Measurements from ENCODE around the gene DBNDD2.

Gene DBNDD2

GRCh38 chr20:45426320-45427016, 18.4 kb downstream of the DBNDD2 start:
- no peak for DNase-seq (ENCODE audit: low read depth)
- TF ChIP-seq CTCF (IDR thresholded peaks at IDR 0.05; ENCODE audit: low read depth, low read length, missing control alignments), result no peak
- no peak overlapping the region for H3K4me3 ChIP-seq (ENCODE audit: low read depth, low read length)

GRCh38 chr20:45427236-45428149, 19.4 kb downstream of the DBNDD2 start:
- no peak for TF ChIP-seq CTCF (IDR thresholded peaks at IDR 0.05; ENCODE audit: low read depth, low read length, missing control alignments)
- no peak overlapping the region for H3K4me3 ChIP-seq (ENCODE audit: low read depth, low read length)
- no peak for DNase-seq (ENCODE audit: low read depth)

- no peak overlapping the region for H3K4me3 ChIP-seq (ENCODE audit: low read depth, low read length)
- no peak for TF ChIP-seq CTCF (IDR thresholded peaks at IDR 0.05; ENCODE audit: low read depth, low read length, missing control alignments)
- DNase-seq (ENCODE audit: low read depth), result no peak
Measured at GRCh38 chr20:45429618-45430017, 21.5 kb downstream of the DBNDD2 start.

- DNase-seq (ENCODE audit: low read depth), result peak; percentile 74
- H3K4me3 ChIP-seq (ENCODE audit: low read depth, low read length), result no peak overlapping the region
- no peak for TF ChIP-seq CTCF (IDR thresholded peaks at IDR 0.05; ENCODE audit: low read depth, low read length, missing control alignments)
Measured at GRCh38 chr20:45432294-45432693, 24.2 kb downstream of the DBNDD2 start.

GRCh38 chr20:45433316-45433715, 25.2 kb downstream of the DBNDD2 start:
- no peak for DNase-seq (ENCODE audit: low read depth)
- TF ChIP-seq CTCF (IDR thresholded peaks at IDR 0.05; ENCODE audit: low read depth, low read length, missing control alignments), result no peak
- H3K4me3 ChIP-seq (ENCODE audit: low read depth, low read length), result no peak overlapping the region

GRCh38 chr20:45433976-45434375, 25.9 kb downstream of the DBNDD2 start:
- no peak for TF ChIP-seq CTCF (IDR thresholded peaks at IDR 0.05; ENCODE audit: low read depth, low read length, missing control alignments)
- DNase-seq (ENCODE audit: low read depth), result no peak
- no peak overlapping the region for H3K4me3 ChIP-seq (ENCODE audit: low read depth, low read length)

All from GM12864 (cell line).